ENCODE data around the gene SGTA. TPM values are rescaled to one million over a fixed set of nuclear protein-coding genes. Genes with fewer than 3 reads are reported as not detected.

SGTA gene
- total and polyA plus RNA-seq, 2 of the 8 experiments (the other 6 are each of a cell fraction or from before 2014, with no cell fraction given): 86.8 to 130 TPM

- H3K9me3 ChIP-seq (ENCODE audit: insufficient read depth in 2 of 2, low read depth in 1 of 2, low read length in 1 of 2): no peaks in the 10 kb centered on the region
- H4K5ac ChIP-seq (ENCODE audit: insufficient read length, low read depth, low read length): no peak overlapping the region
- H2BK15ac ChIP-seq (ENCODE audit: low read length): no peak overlapping the region
- no peak overlapping the region for H3K56ac ChIP-seq (replicated peaks; ENCODE audit: insufficient read length, low read depth, low read length)
- no peak overlapping the region for H2BK5ac ChIP-seq (ENCODE audit: low read depth, low read length)
- no peak overlapping the region for H3K4me3 ChIP-seq (ENCODE audit: extremely low read depth in 1 of 4, insufficient read depth in 2 of 4, low read depth in 3 of 4, low read length in 4 of 4)
- no peaks in the 10 kb centered on the region for H3K27me3 ChIP-seq (replicated peaks in 1 of 4; ENCODE audit: control insufficient read depth in 3 of 4, extremely low read depth in 1 of 4, insufficient read depth in 3 of 4, low read length in 3 of 4)
- peaks cover 7% of the 10 kb centered on the region; the same call in 1 of the 2 replicates for H3K23me2 ChIP-seq (ENCODE audit: low read depth, low read length)
- H3K79me1 ChIP-seq (ENCODE audit: low read depth, low read length): peaks cover 11% of the 10 kb centered on the region
- H3K79me2 ChIP-seq (ENCODE audit: control insufficient read depth in 1 of 2, insufficient read depth in 2 of 2, low read length in 2 of 2): no peaks in the 10 kb centered on the region
- no peak overlapping the region for H2BK120ac ChIP-seq (replicated peaks; ENCODE audit: low read depth, low read length)
- H4K8ac ChIP-seq (ENCODE audit: extremely low read depth, insufficient read depth, low read length): no peak overlapping the region
- H3K36me3 ChIP-seq (ENCODE audit: control insufficient read depth in 2 of 4, insufficient read depth in 4 of 4, low read length in 3 of 4): peaks cover 11 to 65% (median 46%) of the 10 kb centered on the region in 4 experiments
- H2BK12ac ChIP-seq (ENCODE audit: low read depth, low read length): no peak overlapping the region
- ChIA-PET CTCF (ENCODE audit: partially characterized antibody) (no interaction called here), POLR2A (ENCODE audit: partially characterized antibody) (interaction anchor here (1.1 to 2.0 kb wide), 2 partner anchors 8 to 16 kb away, joined by 3 to 10 read pairs; no protein-coding TSS in a partner anchor)
- no peak overlapping the region for H4K91ac ChIP-seq (replicated peaks; ENCODE audit: insufficient read length, low read length)
- no peak overlapping the region for H3K4ac ChIP-seq (replicated peaks; ENCODE audit: insufficient read length, low read depth, low read length)
- no peak overlapping the region for H3K4me2 ChIP-seq (ENCODE audit: insufficient read depth in 1 of 2, low read depth in 2 of 2, low read length in 2 of 2)
- no peak overlapping the region for H3K27ac ChIP-seq (ENCODE audit: low read depth, low read length)
- no peak overlapping the region for H3K9ac ChIP-seq (replicated peaks in 1 of 4; ENCODE audit: extremely low read depth in 1 of 4, low read depth in 3 of 4, low read length in 3 of 4)
- no peaks in the 10 kb centered on the region; a peak in 1 of 7 replicates for H3K4me1 ChIP-seq (replicated peaks in 1 of 4; ENCODE audit: control insufficient read depth in 3 of 4, insufficient read depth in 4 of 4, low read length in 3 of 4)
- peaks cover 10 to 30% of the 10 kb centered on the region in 2 experiments for H4K20me1 ChIP-seq (replicated peaks in 1 of 2; ENCODE audit: control insufficient read depth in 1 of 2, insufficient read depth in 2 of 2, low read length in 2 of 2)
- no peak overlapping the region for H3K23ac ChIP-seq (ENCODE audit: insufficient read length)
- no peak overlapping the region for H3K18ac ChIP-seq (ENCODE audit: extremely low read depth, low read length)
- no peak overlapping the region for H3K14ac ChIP-seq (ENCODE audit: insufficient read length)
- FAIRE-seq (no peak), DNase-seq (ENCODE audit: low read depth in 1 of 2, low spot score in 2 of 2) (no peak)
- no peak overlapping the region for H2AFZ ChIP-seq (ENCODE audit: low read length)
- H2AK5ac ChIP-seq (ENCODE audit: low read depth, low read length): no peak overlapping the region
- 92% methylated on average over 17 of the region's 17 CpGs; no CpG with 5 or more reads in 1 of the 2 experiments for WGBS, 2 experiments (ENCODE audit: extremely low coverage in 1 of 2, insufficient coverage in 1 of 2, insufficient read length in 1 of 2, insufficient replicate concordance in 2 of 2, low coverage in 1 of 2, low lambda C conversion rate in 2 of 2, missing lambda C conversion rate in 1 of 2)
- H2BK20ac ChIP-seq (ENCODE audit: low read length): no peak overlapping the region
- TF ChIP-seq CTCF (IDR thresholded peaks at IDR 0.05; ENCODE audit: control extremely low read depth in 1 of 3, insufficient read depth in 1 of 3, low read depth in 1 of 3, low read length in 3 of 3) (no peak), CHD1 (IDR thresholded peaks at IDR 0.05; ENCODE audit: low read depth, low read length) (no peak), HDAC6 (IDR thresholded peaks at IDR 0.05; ENCODE audit: low read depth, low read length) (no peak), YY1 (IDR thresholded peaks at IDR 0.05; ENCODE audit: low read depth, low read length) (no peak), CEBPB (IDR thresholded peaks at IDR 0.05; ENCODE audit: low read depth, low read length) (no peak), ASH2L (IDR thresholded peaks at IDR 0.05; ENCODE audit: low read length) (no peak), SRF (IDR thresholded peaks at IDR 0.05; ENCODE audit: low read depth, low read length) (no peak), TBP (IDR thresholded peaks at IDR 0.05; ENCODE audit: low read depth, low read length) (no peak), E2F6 (IDR thresholded peaks at IDR 0.05) (no peak), KDM5A (IDR thresholded peaks at IDR 0.05; ENCODE audit: low read length) (no peak), CTBP2 (IDR thresholded peaks at IDR 0.05; ENCODE audit: borderline replicate concordance, insufficient read depth, insufficient read length, low read length) (no peak)
Measured at GRCh38 chr19:2802826-2803225, 19.8 kb upstream of the SGTA start.

Measured in H1 (cell line).